Measurements from ENCODE around the gene SURF2.

GRCh38 chr9:133397370-133397769 is 41.0 kb downstream of the SURF2 start:
- TF ChIP-seq EZH2 (IDR thresholded peaks at IDR 0.05; ENCODE audit: insufficient read depth, poor library complexity, severe bottlenecking) (no peak), EZH2phosphoT487 (IDR thresholded peaks at IDR 0.05; ENCODE audit: insufficient read depth, low read depth) (no peak)

All from GM23248 (cell line).